HG03442 (cell line): ENCODE measurements around the gene ETV1.

Source experiments
- ATAC-seq: cut with Tn5 transposase; IDR thresholded peaks from one replicate; pipeline ENCODE4 v1.9.1; 2021; ENCODE audit warnings: mild to moderate bottlenecking, moderate library complexity; ENCODE audit not compliant: unreplicated experiment

ETV1 gene

DNA sequence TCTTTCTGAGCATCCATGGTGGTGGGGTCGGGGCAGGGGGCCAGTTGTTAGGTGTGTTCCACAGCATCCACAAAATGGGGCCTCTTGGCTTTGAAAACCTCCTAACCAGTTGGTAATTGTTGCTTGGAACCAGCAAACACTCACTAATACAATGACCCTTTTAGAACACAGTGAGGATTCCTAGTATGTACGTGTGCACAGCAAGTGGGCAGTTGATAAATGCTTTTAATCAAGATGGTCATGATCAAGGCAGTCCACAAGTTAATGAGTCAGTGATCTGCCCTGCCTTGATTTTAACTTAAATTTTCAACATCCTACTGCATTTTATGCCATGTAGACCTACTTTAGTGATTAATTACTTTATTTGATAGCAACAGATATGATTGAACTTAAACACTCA is 103.1 kb downstream of the ETV1 start:
- no peak for ATAC-seq

DNA sequence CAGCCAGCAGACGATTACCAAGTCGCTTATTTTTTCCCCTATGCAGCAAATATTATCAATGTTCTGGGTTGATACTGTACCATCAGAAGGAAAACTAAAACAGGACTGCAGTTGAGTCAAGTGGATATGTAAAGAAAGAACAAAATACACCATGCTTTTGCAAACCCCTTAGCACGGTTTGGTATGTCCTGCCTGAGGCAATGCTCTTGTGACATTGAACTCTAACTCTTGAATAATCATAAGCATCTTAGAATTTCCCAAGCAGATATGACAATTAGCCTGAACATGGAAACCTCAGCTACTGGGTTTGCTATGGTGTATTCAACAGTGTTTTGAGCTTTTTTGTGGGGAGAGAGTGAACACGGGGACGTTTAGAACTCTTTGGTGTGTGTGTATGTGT is 107.4 kb downstream of the ETV1 start:
- ATAC-seq, result no peak

DNA sequence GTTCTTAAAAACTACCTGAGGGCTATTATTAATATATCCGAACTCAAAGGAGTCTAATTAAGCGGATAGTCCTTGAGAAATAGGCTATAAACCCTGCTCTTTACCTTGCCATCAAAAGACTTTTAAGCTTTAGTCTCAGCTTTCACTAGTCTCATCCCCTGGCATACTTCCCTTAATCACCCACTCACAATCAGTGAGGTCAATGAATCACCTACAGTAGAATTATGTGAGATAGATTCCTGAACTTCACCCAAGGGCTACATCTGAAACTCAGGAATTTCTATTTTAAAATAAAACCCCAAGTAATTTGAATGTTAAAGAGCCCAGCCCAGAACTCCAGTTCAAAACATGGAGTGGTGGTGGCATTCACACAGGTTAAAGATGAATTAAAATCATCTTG is 108.7 kb downstream of the ETV1 start:
- ATAC-seq, result no peak

DNA sequence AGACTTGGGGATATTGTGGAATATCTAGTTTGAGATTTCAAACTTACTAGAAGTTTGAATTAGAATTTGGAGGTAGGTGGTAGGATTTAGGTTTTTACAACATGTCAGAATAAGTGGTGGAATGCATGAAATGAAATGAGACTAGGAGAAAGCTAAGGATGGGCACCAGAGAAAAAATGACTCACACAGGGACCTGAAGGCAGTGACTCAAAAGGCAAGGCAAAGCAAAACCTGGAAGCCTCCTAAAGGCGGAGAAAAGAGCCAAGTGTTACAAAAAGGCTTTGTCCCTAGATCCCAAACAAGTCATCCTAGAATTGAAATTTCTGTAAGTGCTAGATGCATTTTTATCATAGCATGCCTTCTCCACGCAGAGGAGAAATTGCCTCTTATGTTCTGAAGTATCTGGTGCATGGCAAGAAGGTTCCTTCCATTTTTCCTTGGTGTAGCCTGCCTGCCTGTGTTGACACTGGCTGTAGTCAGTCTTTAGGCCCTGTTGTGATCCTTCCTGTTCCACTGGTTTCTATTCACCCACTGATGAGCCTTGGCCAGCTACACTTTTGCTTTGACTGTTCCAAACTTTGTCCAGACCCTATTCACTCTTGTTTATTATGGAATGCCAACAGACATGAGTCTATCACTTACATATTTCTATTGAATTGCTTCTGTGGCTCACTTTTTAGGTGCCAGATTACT is 109.3 kb downstream of the ETV1 start:
- ATAC-seq, result no peak

GRCh38 chr7:13879143-13879542 is 110.3 kb downstream of the ETV1 start:
- no peak for ATAC-seq

DNA sequence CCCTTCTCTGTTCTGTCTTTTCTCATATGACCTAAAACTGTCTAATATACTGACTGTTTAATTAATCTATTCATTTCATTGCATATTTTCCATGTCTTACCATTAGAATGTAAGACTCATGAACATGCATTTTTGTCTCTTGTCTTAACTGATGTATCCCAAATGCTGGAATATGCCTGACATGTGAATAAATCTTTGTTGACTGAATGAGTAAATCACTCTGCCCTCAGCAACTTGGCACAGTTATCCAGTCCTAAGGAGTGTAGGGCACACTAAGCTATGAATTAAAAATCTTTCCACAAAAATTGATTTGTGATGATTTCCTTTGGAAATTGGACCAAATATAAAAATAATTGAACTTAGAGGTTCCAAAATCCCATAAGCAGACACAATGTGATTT is 111.3 kb downstream of the ETV1 start:
- ATAC-seq, result no peak

DNA sequence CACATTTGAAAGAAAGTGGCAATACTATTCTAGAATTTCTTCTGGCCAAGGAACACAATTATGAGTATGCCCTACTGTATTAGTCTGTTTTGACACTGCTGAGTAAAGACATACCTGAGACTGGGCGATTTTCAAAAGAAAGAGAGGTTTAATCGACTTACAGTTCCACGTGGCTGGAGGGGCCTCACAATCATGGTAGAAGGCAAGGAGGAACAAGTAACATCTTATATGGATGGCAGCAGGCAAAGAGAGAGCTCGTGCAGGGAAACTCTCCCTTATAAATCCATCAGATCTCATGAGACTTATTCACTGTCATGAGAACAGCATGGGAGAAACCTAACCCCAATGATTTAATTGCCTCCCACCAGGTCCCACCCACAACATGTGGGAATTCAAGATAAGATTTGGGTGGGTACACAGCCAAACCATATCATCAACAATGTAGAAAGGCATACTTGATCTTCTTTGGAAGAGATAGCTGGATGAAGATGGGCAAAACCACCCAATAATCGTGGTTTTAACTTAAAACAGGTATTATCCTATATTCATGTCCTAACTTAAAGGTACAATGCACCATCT is 113.9 kb downstream of the ETV1 start:
- no peak for ATAC-seq

- no peak for ATAC-seq
These were observed 114.7 kb downstream of the ETV1 start for GRCh38 chr7:13874783-13875182.

- no peak for ATAC-seq
These were observed 116.8 kb downstream of the ETV1 start for GRCh38 chr7:13872709-13873108.

- no peak for ATAC-seq
These were observed 118.5 kb downstream of the ETV1 start for GRCh38 chr7:13871008-13871407.

- ATAC-seq, result no peak
These were observed 128.7 kb downstream of the ETV1 start for GRCh38 chr7:13860734-13861133.

- no peak for ATAC-seq
These were observed 133.5 kb downstream of the ETV1 start for GRCh38 chr7:13856012-13856411.

DNA sequence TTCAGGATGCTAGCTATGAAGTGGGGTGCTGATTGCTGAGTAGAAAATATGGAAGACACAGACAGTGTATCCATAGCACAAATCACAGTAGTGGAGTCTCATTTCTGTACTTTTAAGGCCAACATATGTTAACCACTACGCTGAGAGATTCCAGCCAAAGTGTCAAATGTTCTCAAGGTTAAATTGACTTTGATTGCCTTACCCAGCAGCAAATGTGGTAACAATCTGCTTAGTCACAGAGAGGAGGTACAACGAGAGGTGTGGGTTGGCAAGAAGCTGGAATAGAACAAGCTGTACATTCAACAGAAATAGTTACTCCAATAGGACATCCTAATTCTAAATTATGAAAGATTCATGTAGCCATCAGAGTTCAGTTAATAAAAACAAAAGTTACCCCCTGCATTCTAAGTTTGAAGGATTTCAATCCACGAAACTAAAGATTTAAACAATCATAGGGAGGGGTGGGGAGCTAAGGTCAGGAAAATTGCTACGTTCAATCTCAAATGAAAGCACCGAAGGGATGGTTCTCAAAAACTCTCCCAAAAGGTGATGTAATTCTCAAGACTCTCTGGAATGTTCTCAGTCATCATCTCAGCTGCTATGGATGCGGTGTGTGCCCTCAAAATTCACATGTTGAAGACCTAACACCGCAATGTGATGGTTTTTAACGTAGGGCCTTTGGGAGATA is 137.0 kb downstream of the ETV1 start:
- no peak for ATAC-seq

DNA sequence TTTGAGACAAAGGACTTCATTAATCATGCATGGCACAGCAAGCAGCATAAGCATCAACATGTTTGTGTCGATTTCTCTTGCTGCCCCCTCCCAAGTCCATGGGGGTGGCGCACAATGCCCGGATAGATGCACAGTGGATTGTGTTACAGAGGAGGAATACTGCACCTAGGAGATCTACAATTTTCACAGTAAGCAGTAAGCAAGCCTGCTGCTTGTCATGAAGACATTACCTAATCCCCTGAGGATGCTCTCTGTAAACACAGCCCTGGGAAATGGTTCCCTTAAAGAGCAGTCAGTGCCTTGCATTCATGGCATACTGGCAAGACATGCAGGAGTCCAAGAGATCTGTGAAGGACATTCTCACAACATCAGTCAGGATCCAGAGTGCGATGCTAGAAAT is 137.7 kb downstream of the ETV1 start:
- no peak for ATAC-seq

GRCh38 chr7:13850185-13850752 is 139.2 kb downstream of the ETV1 start:
- ATAC-seq, result peak; percentile 84

GRCh38 chr7:13849163-13849892 is 140.1 kb downstream of the ETV1 start:
- no peak for ATAC-seq

- ATAC-seq, result no peak
These were observed 140.8 kb downstream of the ETV1 start for GRCh38 chr7:13848681-13849131.

- ATAC-seq, result no peak
These were observed 143.1 kb downstream of the ETV1 start for GRCh38 chr7:13846386-13846785.

DNA sequence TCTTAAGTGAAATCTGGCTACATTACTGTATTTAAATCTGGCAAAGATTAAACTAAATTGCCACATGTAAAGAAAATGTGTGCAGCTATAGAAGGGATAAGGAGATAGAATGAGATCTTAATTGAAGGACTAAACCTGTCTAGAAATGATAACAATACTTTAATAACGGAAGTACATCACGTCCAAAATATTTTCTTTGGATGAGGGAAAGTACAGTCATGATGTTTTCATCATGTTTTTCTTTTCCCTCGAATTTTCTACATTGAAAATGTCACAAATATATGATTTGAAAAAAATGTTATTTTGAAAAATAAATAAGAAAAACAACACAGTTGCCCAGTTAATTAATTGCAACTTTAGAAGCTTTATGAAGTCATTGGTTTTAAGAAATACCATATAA is 143.9 kb downstream of the ETV1 start:
- no peak for ATAC-seq

DNA sequence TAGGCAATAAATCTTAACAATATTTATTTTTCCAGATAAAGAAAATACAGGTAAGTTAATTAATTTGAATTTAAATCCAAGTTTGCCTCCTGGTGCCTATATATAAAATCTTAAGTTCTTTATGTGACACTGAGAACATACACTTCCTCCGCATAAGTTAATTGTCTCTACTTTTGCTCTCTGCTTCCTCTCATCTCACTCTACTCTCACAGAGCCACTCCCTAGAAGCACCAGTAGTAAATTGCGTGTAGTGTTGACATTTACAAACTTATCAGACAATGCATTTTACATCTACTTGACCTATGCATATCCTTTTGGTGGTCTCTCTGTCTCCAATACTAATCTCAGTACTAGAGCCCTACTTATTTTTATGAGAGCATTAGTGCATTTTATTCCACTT is 144.5 kb downstream of the ETV1 start:
- no peak for ATAC-seq

- ATAC-seq, result no peak
These were observed 148.2 kb downstream of the ETV1 start for GRCh38 chr7:13841284-13841683.
